ENCODE data around the gene USP16. TPM values are rescaled to one million over a fixed set of nuclear protein-coding genes. Genes with fewer than 3 reads are reported as not detected.

Gene USP16
- total RNA-seq, 2 donors from 2014 or later = 23.2 to 28.1 TPM

DNA sequence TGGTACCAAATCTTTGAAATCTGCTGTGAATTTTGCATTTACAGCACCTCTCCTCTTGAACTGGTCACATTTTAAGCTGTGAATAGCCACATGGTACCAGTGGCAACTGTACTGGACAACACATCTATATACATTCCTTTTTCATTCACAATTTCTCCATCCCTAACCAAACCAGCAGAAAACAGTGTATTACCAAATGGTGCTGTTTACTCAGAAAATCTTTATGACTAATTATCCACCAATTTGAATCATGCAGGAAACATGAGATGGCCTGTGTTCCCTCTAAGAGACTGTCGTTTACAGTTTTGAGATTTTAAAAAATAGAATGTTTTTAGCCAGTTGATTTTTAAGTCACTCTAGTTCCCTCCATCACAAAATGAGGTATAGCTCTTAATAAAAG lies 66.6 kb downstream of the USP16 start:
- H3K9me3 ChIP-seq = no peaks in the 10 kb centered on the region
- no peak overlapping the region for H3K27ac ChIP-seq
- TF ChIP-seq, protein P1, sequence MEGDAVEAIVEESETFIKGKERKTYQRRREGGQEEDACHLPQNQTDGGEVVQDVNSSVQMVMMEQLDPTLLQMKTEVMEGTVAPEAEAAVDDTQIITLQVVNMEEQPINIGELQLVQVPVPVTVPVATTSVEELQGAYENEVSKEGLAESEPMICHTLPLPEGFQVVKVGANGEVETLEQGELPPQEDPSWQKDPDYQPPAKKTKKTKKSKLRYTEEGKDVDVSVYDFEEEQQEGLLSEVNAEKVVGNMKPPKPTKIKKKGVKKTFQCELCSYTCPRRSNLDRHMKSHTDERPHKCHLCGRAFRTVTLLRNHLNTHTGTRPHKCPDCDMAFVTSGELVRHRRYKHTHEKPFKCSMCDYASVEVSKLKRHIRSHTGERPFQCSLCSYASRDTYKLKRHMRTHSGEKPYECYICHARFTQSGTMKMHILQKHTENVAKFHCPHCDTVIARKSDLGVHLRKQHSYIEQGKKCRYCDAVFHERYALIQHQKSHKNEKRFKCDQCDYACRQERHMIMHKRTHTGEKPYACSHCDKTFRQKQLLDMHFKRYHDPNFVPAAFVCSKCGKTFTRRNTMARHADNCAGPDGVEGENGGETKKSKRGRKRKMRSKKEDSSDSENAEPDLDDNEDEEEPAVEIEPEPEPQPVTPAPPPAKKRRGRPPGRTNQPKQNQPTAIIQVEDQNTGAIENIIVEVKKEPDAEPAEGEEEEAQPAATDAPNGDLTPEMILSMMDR (IDR thresholded peaks at IDR 0.05) = no peak
- no peaks in the 10 kb centered on the region for H3K36me3 ChIP-seq
- H3K4me1 ChIP-seq = no peaks in the 10 kb centered on the region
- DNase-seq (ENCODE audit: low spot score) = no peak
- H3K27me3 ChIP-seq = no peaks in the 10 kb centered on the region
- no peak overlapping the region for H3K4me3 ChIP-seq

DNA sequence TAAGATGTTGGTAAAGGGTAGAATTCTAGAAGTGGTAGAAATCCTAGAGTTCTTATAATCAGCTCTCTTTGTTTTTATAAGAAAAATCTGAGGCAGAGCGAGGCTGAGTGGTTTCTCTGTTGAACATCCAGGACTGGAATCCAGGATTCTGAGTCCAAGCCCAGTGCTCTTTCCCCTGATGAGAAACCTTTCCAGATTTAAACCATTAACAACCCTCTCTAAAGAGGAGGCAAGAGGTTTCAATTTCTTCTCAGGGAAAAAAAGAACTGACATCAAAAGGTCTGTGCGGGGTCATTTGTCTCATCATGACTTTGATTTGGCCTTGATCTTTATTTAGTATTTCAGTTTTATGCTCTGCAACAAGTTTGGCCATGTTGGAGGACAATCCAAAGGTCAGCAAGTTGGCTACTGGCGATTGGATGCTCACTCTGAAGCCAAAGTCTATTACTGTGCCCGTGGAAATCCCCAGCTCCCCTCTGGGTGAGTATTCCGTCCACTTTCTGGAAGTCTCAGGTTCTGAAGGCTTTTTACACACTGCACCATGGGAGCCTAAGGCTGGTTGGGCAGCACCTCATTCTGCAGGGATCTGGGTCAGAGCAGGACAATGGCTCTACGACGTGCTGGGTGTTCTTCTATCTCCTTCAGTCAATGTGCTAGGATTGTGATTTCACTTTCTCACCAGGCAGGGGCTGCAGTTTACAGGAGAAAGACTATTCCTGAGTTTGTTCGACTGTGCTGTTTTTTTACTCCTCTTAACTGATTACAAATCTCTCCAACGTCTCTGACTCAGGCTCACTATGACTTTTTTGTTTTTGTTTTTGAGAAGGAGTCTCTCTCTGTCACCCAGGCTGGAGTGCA lies 67.9 kb downstream of the USP16 start:
- Histone ChIP-seq H3K4me3 (no peak overlapping the region), H3K27ac (no peak overlapping the region), H3K36me3 (no peaks in the 10 kb centered on the region), H3K9me3 (no peaks in the 10 kb centered on the region), H3K4me1 (no peaks in the 10 kb centered on the region), H3K27me3 (no peaks in the 10 kb centered on the region)
- no peak for DNase-seq (ENCODE audit: low spot score)
- TF ChIP-seq, protein P1 (IDR thresholded peaks at IDR 0.05) = no peak

DNA sequence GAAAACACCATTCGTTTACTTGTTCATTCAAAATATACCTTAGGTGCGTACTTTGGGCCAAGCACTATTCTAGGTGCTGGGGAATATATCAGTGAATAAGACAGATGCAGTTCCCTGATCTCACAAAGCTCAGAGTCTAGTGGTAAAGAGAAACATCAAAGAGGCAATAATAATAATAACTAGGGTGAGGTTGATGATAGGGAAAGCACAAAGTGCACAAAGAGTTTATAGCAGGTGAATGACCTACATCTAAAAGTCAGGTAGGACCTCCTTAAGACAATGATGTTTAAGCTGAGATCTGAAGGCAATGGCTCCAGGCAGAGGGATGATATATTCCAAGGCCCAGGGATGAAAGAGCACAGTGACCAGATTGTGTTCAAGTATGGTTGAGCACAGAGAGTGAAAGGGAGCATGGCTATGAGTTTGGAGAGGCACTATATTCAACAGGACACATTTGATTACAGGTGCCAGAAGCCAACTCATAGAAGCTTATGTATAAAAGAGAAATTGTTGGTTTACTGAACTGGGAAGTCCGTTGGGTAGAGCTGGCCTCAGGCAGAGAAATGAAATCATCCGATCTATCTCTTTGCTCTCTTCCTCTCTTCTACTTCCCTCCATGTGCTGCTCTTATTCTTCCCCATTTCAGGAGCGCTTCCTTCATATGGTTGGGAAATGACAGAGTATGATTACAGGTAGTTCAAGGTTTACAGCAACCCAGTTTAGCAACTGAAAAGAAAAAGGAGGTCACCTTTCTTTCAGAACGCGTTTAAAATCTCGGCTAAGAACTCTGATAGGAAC lies 71.9 kb downstream of the USP16 start:
- no peak overlapping the region for H3K4me3 ChIP-seq
- TF ChIP-seq, protein P1 (IDR thresholded peaks at IDR 0.05) = no peak
- no peaks in the 10 kb centered on the region for H3K4me1 ChIP-seq
- no peaks in the 10 kb centered on the region for H3K27me3 ChIP-seq
- DNase-seq (ENCODE audit: low spot score) = no peak
- no peaks in the 10 kb centered on the region for H3K9me3 ChIP-seq
- H3K27ac ChIP-seq = no peak overlapping the region
- H3K36me3 ChIP-seq = no peaks in the 10 kb centered on the region

GRCh38 chr21:29098156-29098555 lies 73.7 kb downstream of the USP16 start:
- Histone ChIP-seq H3K36me3 (no peaks in the 10 kb centered on the region), H3K4me1 (no peaks in the 10 kb centered on the region), H3K9me3 (no peaks in the 10 kb centered on the region), H3K27me3 (no peaks in the 10 kb centered on the region), H3K27ac (no peak overlapping the region), H3K4me3 (no peak overlapping the region)
- DNase-seq (ENCODE audit: low spot score) = no peak
- TF ChIP-seq, protein P1 (IDR thresholded peaks at IDR 0.05) = no peak

- TF ChIP-seq, protein P1 (IDR thresholded peaks at IDR 0.05) = no peak
- no peak overlapping the region for H3K27ac ChIP-seq
- H3K4me3 ChIP-seq = no peak overlapping the region
- DNase-seq (ENCODE audit: low spot score) = no peak
- H3K27me3 ChIP-seq = no peaks in the 10 kb centered on the region
- no peaks in the 10 kb centered on the region for H3K4me1 ChIP-seq
- no peaks in the 10 kb centered on the region for H3K9me3 ChIP-seq
- no peaks in the 10 kb centered on the region for H3K36me3 ChIP-seq
These were observed 78.4 kb downstream of the USP16 start for GRCh38 chr21:29102791-29103257.

Other genes with a start within 250 kb of the USP16 start
- 10 to 100 TPM; 12.3 to 18.2 TPM for gene LTN1, start 31.8 kb upstream of the USP16 start, total RNA-seq
- 10 to 100 TPM in 1 of 2 donors, 1 to 10 TPM in 1; 7.2 to 14.9 TPM for gene RWDD2B, start 5.3 kb upstream of the USP16 start, total RNA-seq
- gene CCT8, start 49.0 kb downstream of the USP16 start, total RNA-seq = 10 to 100 TPM; 89.5 to 91.8 TPM
- 10 to 100 TPM in 1 of 2 donors, 1 to 10 TPM in 1; 1.7 to 15.5 TPM for gene MAP3K7CL, start 106.0 kb downstream of the USP16 start, total RNA-seq